Measurements from ENCODE around the gene EXOC8. TPM values are rescaled to one million over a fixed set of nuclear protein-coding genes. Genes with fewer than 3 reads are reported as not detected.

EXOC8 gene
- total and polyA plus RNA-seq, 2 of the 8 experiments (the other 6 are each of a cell fraction or from before 2014, with no cell fraction given), result 2.0 to 9.8 TPM

DNA sequence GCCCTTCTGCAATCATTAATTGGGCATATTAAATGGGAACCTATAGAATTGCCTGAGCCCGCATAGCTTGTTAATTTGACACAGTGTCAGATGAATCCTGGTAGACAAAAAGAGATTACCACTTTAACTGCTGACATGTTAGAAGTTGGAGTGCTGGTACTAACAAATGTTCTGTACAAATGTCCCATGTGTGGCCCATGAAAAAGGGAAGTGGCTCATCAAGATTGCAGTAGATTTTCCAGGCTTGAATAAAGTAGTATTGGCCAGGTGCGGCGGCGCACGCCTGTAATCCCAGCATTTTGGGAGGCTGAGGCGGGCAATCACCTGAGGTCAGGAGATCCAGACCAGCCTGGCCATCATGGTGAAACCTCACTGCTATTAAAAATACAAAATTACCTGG, 51.0 kb downstream of the EXOC8 start:
- ChIA-PET CTCF (ENCODE audit: partially characterized antibody) (interaction anchor here (1.3 kb wide), 1 partner anchor 71 kb away, joined by 3 read pairs; no protein-coding TSS in a partner anchor), POLR2A (ENCODE audit: partially characterized antibody) (no interaction called here)
- Histone ChIP-seq H3K27me3 (replicated peaks in 1 of 4; ENCODE audit: control insufficient read depth in 3 of 4, extremely low read depth in 1 of 4, insufficient read depth in 3 of 4, low read length in 3 of 4) (no peaks in the 10 kb centered on the region), H2BK12ac (ENCODE audit: low read depth, low read length) (no peak overlapping the region), H3K4me3 (ENCODE audit: extremely low read depth in 1 of 4, insufficient read depth in 2 of 4, low read depth in 3 of 4, low read length in 4 of 4) (no peak overlapping the region), H3K36me3 (ENCODE audit: control insufficient read depth in 2 of 4, insufficient read depth in 4 of 4, low read length in 3 of 4) (no peaks in the 10 kb centered on the region), H4K20me1 (replicated peaks in 1 of 2; ENCODE audit: control insufficient read depth in 1 of 2, insufficient read depth in 2 of 2, low read length in 2 of 2) (no peaks in the 10 kb centered on the region), H3K9me3 (ENCODE audit: insufficient read depth in 2 of 2, low read depth in 1 of 2, low read length in 1 of 2) (no peaks in the 10 kb centered on the region; a peak in 1 of 4 replicates), H2BK20ac (ENCODE audit: low read length) (no peak overlapping the region), H2AFZ (ENCODE audit: low read length) (no peak overlapping the region), H2BK15ac (ENCODE audit: low read length) (no peak overlapping the region), H3K79me2 (ENCODE audit: control insufficient read depth in 1 of 2, insufficient read depth in 2 of 2, low read length in 2 of 2) (no peaks in the 10 kb centered on the region), H3K4me1 (replicated peaks in 1 of 4; ENCODE audit: control insufficient read depth in 3 of 4, insufficient read depth in 4 of 4, low read length in 3 of 4) (peaks cover 0 to 4% (median 0%) of the 10 kb centered on the region in 4 experiments; a peak in 1 of 7 replicates), H3K9ac (replicated peaks in 1 of 4; ENCODE audit: extremely low read depth in 1 of 4, low read depth in 3 of 4, low read length in 3 of 4) (no peak overlapping the region), H3K23ac (ENCODE audit: insufficient read length) (no peak overlapping the region), H2AK5ac (ENCODE audit: low read depth, low read length) (no peak overlapping the region), H3K79me1 (ENCODE audit: low read depth, low read length) (no peaks in the 10 kb centered on the region), H4K91ac (replicated peaks; ENCODE audit: insufficient read length, low read length) (no peak overlapping the region), H3K14ac (ENCODE audit: insufficient read length) (no peak overlapping the region), H3K56ac (replicated peaks; ENCODE audit: insufficient read length, low read depth, low read length) (no peak overlapping the region), H3K4me2 (ENCODE audit: insufficient read depth in 1 of 2, low read depth in 2 of 2, low read length in 2 of 2) (no peak overlapping the region), H2BK120ac (replicated peaks; ENCODE audit: low read depth, low read length) (no peak overlapping the region), H2BK5ac (ENCODE audit: low read depth, low read length) (no peak overlapping the region), H4K8ac (ENCODE audit: extremely low read depth, insufficient read depth, low read length) (no peak overlapping the region), H3K27ac (ENCODE audit: low read depth, low read length) (no peak overlapping the region), H3K4ac (replicated peaks; ENCODE audit: insufficient read length, low read depth, low read length) (no peak overlapping the region), H3K18ac (ENCODE audit: extremely low read depth, low read length) (no peak overlapping the region), H4K5ac (ENCODE audit: insufficient read length, low read depth, low read length) (no peak overlapping the region), H3K23me2 (ENCODE audit: low read depth, low read length) (no peaks in the 10 kb centered on the region)
- DNase-seq (ENCODE audit: low read depth in 1 of 2, low spot score in 2 of 2), result no peak
- FAIRE-seq, result no peak
- WGBS, 2 experiments (ENCODE audit: extremely low coverage in 1 of 2, insufficient coverage in 1 of 2, insufficient read length in 1 of 2, insufficient replicate concordance in 2 of 2, low coverage in 1 of 2, low lambda C conversion rate in 2 of 2, missing lambda C conversion rate in 1 of 2), result 92% methylated on average over 6 of the region's 6 CpGs; no CpG with 5 or more reads in 1 of the 2 experiments
- TF ChIP-seq EP300 (IDR thresholded peaks at IDR 0.05; ENCODE audit: borderline replicate concordance in 1 of 2, low read depth in 2 of 2, low read length in 2 of 2), result no peak
